Measurements from ENCODE around the gene SPOUT1. TPM values are rescaled to one million over a fixed set of nuclear protein-coding genes. Genes with fewer than 3 reads are reported as not detected.

Gene SPOUT1
- total RNA-seq, 1 donor from 2014 or later = 66.7 TPM

- no peak overlapping the region for H3K27ac Mint-ChIP-seq (ENCODE audit: unreplicated experiment)
- no peak for TF ChIP-seq CTCF (conservative IDR thresholded peaks at IDR 0.05)
Measured at GRCh38 chr9:128828267-128828666, 1.3 kb downstream of the SPOUT1 start.

GRCh38 chr9:128825923-128826700, 3.5 kb downstream of the SPOUT1 start:
- peaks cover 17% of the 10 kb centered on the region for H3K4me1 Mint-ChIP-seq
- no peak for DNase-seq (ENCODE audit: low read depth, low spot score)

More at GRCh38 chr9:128828267-128828666, 1.3 kb downstream of the SPOUT1 start:
- peaks cover 17% of the 10 kb centered on the region for H3K4me1 Mint-ChIP-seq
- no peaks in the 10 kb centered on the region for H3K36me3 Mint-ChIP-seq (ENCODE audit: low read depth)
- peak overlapping the region; percentile 94 for H3K4me3 Mint-ChIP-seq
- H3K9me3 Mint-ChIP-seq = no peaks in the 10 kb centered on the region
- H3K27me3 Mint-ChIP-seq (ENCODE audit: low read depth) = peaks cover 2% of the 10 kb centered on the region
- DNase-seq (ENCODE audit: low read depth, low spot score) = no peak

GRCh38 chr9:128824911-128825310, 4.7 kb downstream of the SPOUT1 start:
- no peak overlapping the region for H3K27ac Mint-ChIP-seq (ENCODE audit: unreplicated experiment)
- H3K4me3 Mint-ChIP-seq = peak overlapping the region; percentile 23
- peaks cover 2% of the 10 kb centered on the region for H3K27me3 Mint-ChIP-seq (ENCODE audit: low read depth)
- no peaks in the 10 kb centered on the region for H3K9me3 Mint-ChIP-seq
- no peak for TF ChIP-seq CTCF (conservative IDR thresholded peaks at IDR 0.05)
- peaks cover 18% of the 10 kb centered on the region for H3K4me1 Mint-ChIP-seq
- H3K36me3 Mint-ChIP-seq (ENCODE audit: low read depth) = no peaks in the 10 kb centered on the region
- DNase-seq (ENCODE audit: low read depth, low spot score) = no peak

More at GRCh38 chr9:128825923-128826700, 3.5 kb downstream of the SPOUT1 start:
- H3K4me3 Mint-ChIP-seq = peak overlapping the region; percentile 94
- no peak overlapping the region for H3K27ac Mint-ChIP-seq (ENCODE audit: unreplicated experiment)
- H3K36me3 Mint-ChIP-seq (ENCODE audit: low read depth) = no peaks in the 10 kb centered on the region
- peak; percentile 29 for TF ChIP-seq CTCF (conservative IDR thresholded peaks at IDR 0.05)
- H3K9me3 Mint-ChIP-seq = no peaks in the 10 kb centered on the region
- peaks cover 2% of the 10 kb centered on the region for H3K27me3 Mint-ChIP-seq (ENCODE audit: low read depth)

GRCh38 chr9:128823903-128824406, 5.6 kb downstream of the SPOUT1 start:
- H3K27me3 Mint-ChIP-seq (ENCODE audit: low read depth) = no peaks in the 10 kb centered on the region
- no peaks in the 10 kb centered on the region for H3K36me3 Mint-ChIP-seq (ENCODE audit: low read depth)
- peak overlapping the region; percentile 23 for H3K4me3 Mint-ChIP-seq
- H3K4me1 Mint-ChIP-seq = peaks cover 19% of the 10 kb centered on the region
- H3K9me3 Mint-ChIP-seq = no peaks in the 10 kb centered on the region
- TF ChIP-seq CTCF (conservative IDR thresholded peaks at IDR 0.05) = no peak
- no peak for DNase-seq (ENCODE audit: low read depth, low spot score)
- H3K27ac Mint-ChIP-seq (ENCODE audit: unreplicated experiment) = no peak overlapping the region

- H3K4me1 Mint-ChIP-seq = peaks cover 14% of the 10 kb centered on the region
- no peak overlapping the region for H3K4me3 Mint-ChIP-seq
- H3K9me3 Mint-ChIP-seq = no peaks in the 10 kb centered on the region
- no peak for TF ChIP-seq CTCF (conservative IDR thresholded peaks at IDR 0.05)
- no peak overlapping the region for H3K27ac Mint-ChIP-seq (ENCODE audit: unreplicated experiment)
- no peaks in the 10 kb centered on the region for H3K36me3 Mint-ChIP-seq (ENCODE audit: low read depth)
- no peak for DNase-seq (ENCODE audit: low read depth, low spot score)
- H3K27me3 Mint-ChIP-seq (ENCODE audit: low read depth) = no peaks in the 10 kb centered on the region
Measured at GRCh38 chr9:128823362-128823902, 6.2 kb downstream of the SPOUT1 start.

Data from neural crest cell (in vitro differentiated cells).